ENCODE data around the gene SAMM50. TPM values are rescaled to one million over a fixed set of nuclear protein-coding genes. Genes with fewer than 3 reads are reported as not detected.
A peak's percentile ranks its signal among the peaks of the same experiment; 100 is the strongest.

The SAMM50 gene
- total RNA-seq, 1 donor from 2014 or later: 32.6 TPM

GRCh38 chr22:43976861-43977795, 21.9 kb downstream of the SAMM50 start:
- no peak for DNase-seq (ENCODE audit: low read depth)

- DNase-seq (ENCODE audit: low read depth): no peak
Measured at GRCh38 chr22:43978558-43978957, 23.3 kb downstream of the SAMM50 start.

- DNase-seq (ENCODE audit: low read depth): no peak
Measured at GRCh38 chr22:43980579-43980978, 25.3 kb downstream of the SAMM50 start.

GRCh38 chr22:43980996-43981395, 25.8 kb downstream of the SAMM50 start:
- DNase-seq (ENCODE audit: low read depth): no peak

GRCh38 chr22:43983808-43984207, 28.6 kb downstream of the SAMM50 start:
- DNase-seq (ENCODE audit: low read depth): no peak

GRCh38 chr22:43985532-43985931, 30.3 kb downstream of the SAMM50 start:
- no peak for DNase-seq (ENCODE audit: low read depth)

GRCh38 chr22:43988116-43988820, 33.0 kb downstream of the SAMM50 start:
- DNase-seq (ENCODE audit: low read depth): peak; percentile 3

GRCh38 chr22:43988960-43989359, 33.7 kb downstream of the SAMM50 start:
- DNase-seq (ENCODE audit: low read depth): no peak

- no peak for DNase-seq (ENCODE audit: low read depth)
Measured at GRCh38 chr22:43990044-43990443, 34.8 kb downstream of the SAMM50 start.

- DNase-seq (ENCODE audit: low read depth): no peak
Measured at GRCh38 chr22:43991316-43992020, 36.2 kb downstream of the SAMM50 start.

GRCh38 chr22:43992331-43992821, 37.1 kb downstream of the SAMM50 start:
- peak; percentile 65 for DNase-seq (ENCODE audit: low read depth)

- DNase-seq (ENCODE audit: low read depth): peak; percentile 59
Measured at GRCh38 chr22:43993072-43993760, 38.0 kb downstream of the SAMM50 start.

GRCh38 chr22:43994006-43994405, 38.8 kb downstream of the SAMM50 start:
- no peak for DNase-seq (ENCODE audit: low read depth)

GRCh38 chr22:43994416-43994815, 39.2 kb downstream of the SAMM50 start:
- no peak for DNase-seq (ENCODE audit: low read depth)

- DNase-seq (ENCODE audit: low read depth): no peak
Measured at GRCh38 chr22:43995057-43995685, 39.9 kb downstream of the SAMM50 start.

- DNase-seq (ENCODE audit: low read depth): no peak
Measured at GRCh38 chr22:43995798-43996169, 40.5 kb downstream of the SAMM50 start.

- DNase-seq (ENCODE audit: low read depth): no peak
Measured at GRCh38 chr22:43996170-43996980, 41.1 kb downstream of the SAMM50 start.

GRCh38 chr22:43996981-43997265, 41.7 kb downstream of the SAMM50 start:
- no peak for DNase-seq (ENCODE audit: low read depth)

GRCh38 chr22:43998679-43999264, 43.5 kb downstream of the SAMM50 start:
- no peak for DNase-seq (ENCODE audit: low read depth)
